ENCODE measurements around the gene DCDC2B.

DNA sequence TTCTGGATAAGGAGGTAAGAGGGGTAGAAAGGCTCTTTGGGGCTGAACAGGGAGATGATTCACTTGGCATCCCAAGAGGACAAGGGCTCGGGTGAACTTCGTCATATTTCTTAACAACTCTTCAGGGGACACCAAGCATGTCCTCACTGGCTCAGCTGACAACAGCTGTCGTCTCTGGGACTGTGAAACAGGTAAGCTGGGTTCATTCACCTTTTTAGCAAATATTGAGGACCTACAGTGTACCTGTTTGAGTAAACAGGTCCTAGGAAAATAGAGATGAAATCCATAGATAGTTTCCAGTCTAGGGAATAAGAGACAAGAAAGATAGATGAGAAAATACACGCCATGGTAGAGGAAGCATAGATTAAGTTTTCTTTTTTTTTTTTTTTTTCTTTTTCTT lies 15.4 kb downstream of the DCDC2B start:
- TF ChIP-seq, protein P1, sequence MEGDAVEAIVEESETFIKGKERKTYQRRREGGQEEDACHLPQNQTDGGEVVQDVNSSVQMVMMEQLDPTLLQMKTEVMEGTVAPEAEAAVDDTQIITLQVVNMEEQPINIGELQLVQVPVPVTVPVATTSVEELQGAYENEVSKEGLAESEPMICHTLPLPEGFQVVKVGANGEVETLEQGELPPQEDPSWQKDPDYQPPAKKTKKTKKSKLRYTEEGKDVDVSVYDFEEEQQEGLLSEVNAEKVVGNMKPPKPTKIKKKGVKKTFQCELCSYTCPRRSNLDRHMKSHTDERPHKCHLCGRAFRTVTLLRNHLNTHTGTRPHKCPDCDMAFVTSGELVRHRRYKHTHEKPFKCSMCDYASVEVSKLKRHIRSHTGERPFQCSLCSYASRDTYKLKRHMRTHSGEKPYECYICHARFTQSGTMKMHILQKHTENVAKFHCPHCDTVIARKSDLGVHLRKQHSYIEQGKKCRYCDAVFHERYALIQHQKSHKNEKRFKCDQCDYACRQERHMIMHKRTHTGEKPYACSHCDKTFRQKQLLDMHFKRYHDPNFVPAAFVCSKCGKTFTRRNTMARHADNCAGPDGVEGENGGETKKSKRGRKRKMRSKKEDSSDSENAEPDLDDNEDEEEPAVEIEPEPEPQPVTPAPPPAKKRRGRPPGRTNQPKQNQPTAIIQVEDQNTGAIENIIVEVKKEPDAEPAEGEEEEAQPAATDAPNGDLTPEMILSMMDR (IDR thresholded peaks at IDR 0.05 in 2 of 3, conservative IDR thresholded peaks at IDR 0.05 in 1 of 3; ENCODE audit: borderline replicate concordance in 1 of 3, insufficient read depth in 1 of 3, low read depth in 2 of 3, low read length in 2 of 3): no peak
- TF ChIP-seq EZH2 (IDR thresholded peaks at IDR 0.05) (no peak), EZH2phosphoT487 (IDR thresholded peaks at IDR 0.05; ENCODE audit: borderline replicate concordance) (no peak), POLR2A (IDR thresholded peaks at IDR 0.05; ENCODE audit: borderline replicate concordance, extremely low read depth, insufficient read depth, insufficient read length) (no peak), RAD21 (IDR thresholded peaks at IDR 0.05; ENCODE audit: low read depth) (no peak)
- TF ChIP-seq, protein P2, sequence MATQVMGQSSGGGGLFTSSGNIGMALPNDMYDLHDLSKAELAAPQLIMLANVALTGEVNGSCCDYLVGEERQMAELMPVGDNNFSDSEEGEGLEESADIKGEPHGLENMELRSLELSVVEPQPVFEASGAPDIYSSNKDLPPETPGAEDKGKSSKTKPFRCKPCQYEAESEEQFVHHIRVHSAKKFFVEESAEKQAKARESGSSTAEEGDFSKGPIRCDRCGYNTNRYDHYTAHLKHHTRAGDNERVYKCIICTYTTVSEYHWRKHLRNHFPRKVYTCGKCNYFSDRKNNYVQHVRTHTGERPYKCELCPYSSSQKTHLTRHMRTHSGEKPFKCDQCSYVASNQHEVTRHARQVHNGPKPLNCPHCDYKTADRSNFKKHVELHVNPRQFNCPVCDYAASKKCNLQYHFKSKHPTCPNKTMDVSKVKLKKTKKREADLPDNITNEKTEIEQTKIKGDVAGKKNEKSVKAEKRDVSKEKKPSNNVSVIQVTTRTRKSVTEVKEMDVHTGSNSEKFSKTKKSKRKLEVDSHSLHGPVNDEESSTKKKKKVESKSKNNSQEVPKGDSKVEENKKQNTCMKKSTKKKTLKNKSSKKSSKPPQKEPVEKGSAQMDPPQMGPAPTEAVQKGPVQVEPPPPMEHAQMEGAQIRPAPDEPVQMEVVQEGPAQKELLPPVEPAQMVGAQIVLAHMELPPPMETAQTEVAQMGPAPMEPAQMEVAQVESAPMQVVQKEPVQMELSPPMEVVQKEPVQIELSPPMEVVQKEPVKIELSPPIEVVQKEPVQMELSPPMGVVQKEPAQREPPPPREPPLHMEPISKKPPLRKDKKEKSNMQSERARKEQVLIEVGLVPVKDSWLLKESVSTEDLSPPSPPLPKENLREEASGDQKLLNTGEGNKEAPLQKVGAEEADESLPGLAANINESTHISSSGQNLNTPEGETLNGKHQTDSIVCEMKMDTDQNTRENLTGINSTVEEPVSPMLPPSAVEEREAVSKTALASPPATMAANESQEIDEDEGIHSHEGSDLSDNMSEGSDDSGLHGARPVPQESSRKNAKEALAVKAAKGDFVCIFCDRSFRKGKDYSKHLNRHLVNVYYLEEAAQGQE (IDR thresholded peaks at IDR 0.05; ENCODE audit: low read depth): no peak

Data from HCT116 (cell line).